RPMI7951 (cell line): ENCODE data around the gene NET1. TPM values are rescaled to one million over a fixed set of nuclear protein-coding genes. Genes with fewer than 3 reads are reported as not detected.
A peak's percentile ranks its signal among the peaks of the same experiment; 100 is the strongest.
"Not testable (repeated sequence)": the region's sequence is repeated elsewhere in the genome, so short reads cannot be mapped to it uniquely, and the experiment has no call there.

Source experiments
- DNase-seq: peaks from one replicate; pipeline ENCODE4 v3.0.0-alpha.2; 2012; ENCODE audit warnings: low read depth
- total RNA-seq: library from RNA; depleted of rRNA; stranded (reverse); fragments of >200 nt; shearing (Covaris generic); gene quantifications from 2 replicates; pipeline ENCODE4 v1.2.3, GENCODE V29; 2014

NET1 gene
- total RNA-seq, 1 experiment from 2014 or later, result 263 TPM

GRCh38 chr10:5462841-5463293, 50.5 kb downstream of the NET1 start:
- DNase-seq, result no peak

- DNase-seq, result no peak
Observed at GRCh38 chr10:5464546-5464945, 52.2 kb downstream of the NET1 start.

- DNase-seq, result no peak
Observed at GRCh38 chr10:5465976-5466450, 53.7 kb downstream of the NET1 start.

GRCh38 chr10:5466451-5467206, 54.3 kb downstream of the NET1 start:
- peak; percentile 90 for DNase-seq

- DNase-seq, result no peak
Observed at GRCh38 chr10:5467207-5467535, 54.8 kb downstream of the NET1 start.

- no peak for DNase-seq
Observed at GRCh38 chr10:5467634-5468255, 55.4 kb downstream of the NET1 start.

GRCh38 chr10:5468262-5469106, 56.1 kb downstream of the NET1 start:
- peak; percentile 15 for DNase-seq

GRCh38 chr10:5469353-5470061, 57.1 kb downstream of the NET1 start:
- DNase-seq, result no peak

GRCh38 chr10:5470062-5470751, 57.9 kb downstream of the NET1 start:
- DNase-seq, result no peak

- DNase-seq, result peak; percentile 52
Observed at GRCh38 chr10:5474642-5475041, 62.3 kb downstream of the NET1 start.

GRCh38 chr10:5475088-5475487, 62.7 kb downstream of the NET1 start:
- DNase-seq, result not testable (repeated sequence)

GRCh38 chr10:5475974-5476807, 63.8 kb downstream of the NET1 start:
- DNase-seq, result not testable (repeated sequence)

GRCh38 chr10:5476918-5477525, 64.7 kb downstream of the NET1 start:
- no peak for DNase-seq

- no peak for DNase-seq
Observed at GRCh38 chr10:5477948-5478693, 65.8 kb downstream of the NET1 start.

GRCh38 chr10:5478694-5479305, 66.4 kb downstream of the NET1 start:
- DNase-seq, result no peak

GRCh38 chr10:5479481-5480161, 67.3 kb downstream of the NET1 start:
- no peak for DNase-seq

GRCh38 chr10:5480162-5480941, 68.0 kb downstream of the NET1 start:
- DNase-seq, result no peak
